Measurements from ENCODE around the gene TAF12. TPM values are rescaled to one million over a fixed set of nuclear protein-coding genes. Genes with fewer than 3 reads are reported as not detected.

The TAF12 gene
- total and polyA plus RNA-seq, 2 of the 4 experiments (the other 2 are of a cell fraction): 28.8 to 31.7 TPM

DNA sequence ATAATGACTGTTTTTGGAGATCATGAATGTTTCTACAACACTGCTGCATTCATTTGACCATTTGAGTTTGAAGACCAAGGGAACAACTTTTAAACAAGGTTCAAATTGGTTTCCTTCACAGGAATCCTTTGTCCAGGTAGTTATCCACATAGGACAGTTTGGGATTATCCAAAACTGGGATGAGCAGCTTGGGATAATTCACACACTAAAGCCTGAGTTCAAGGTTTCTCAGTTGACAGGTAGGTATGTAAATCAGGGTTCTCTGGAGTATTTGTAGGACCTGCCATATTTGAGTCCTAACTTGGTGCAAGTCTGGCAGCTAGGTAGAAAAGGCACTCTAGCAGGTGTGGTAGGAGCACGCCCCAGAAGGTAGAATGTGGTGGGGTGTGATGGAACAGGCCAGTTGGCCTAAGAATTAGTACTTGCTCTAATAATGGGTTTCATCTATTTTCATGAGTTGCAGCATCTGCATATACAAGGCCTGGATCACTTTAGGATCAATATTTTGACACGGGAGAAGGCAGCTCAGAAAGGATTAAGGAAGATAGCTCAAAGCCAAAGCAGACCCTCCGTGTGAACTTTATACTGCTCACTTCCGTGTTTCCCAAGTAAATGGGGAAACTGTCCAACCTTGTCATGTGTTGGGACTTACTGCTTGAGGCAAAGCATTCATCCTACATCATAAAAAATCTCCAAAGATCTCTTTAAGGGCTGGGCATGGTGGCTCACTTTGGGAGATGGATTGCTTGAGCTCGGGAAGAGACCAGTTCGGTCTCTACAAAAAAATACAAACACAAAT is 64.9 kb downstream of the TAF12 start:
- ChIA-PET POLR2A (ENCODE audit: unreplicated experiment) (interaction anchor here (0.5 kb wide), 1 partner anchor 311 kb away, joined by 13 read pairs; no protein-coding TSS in a partner anchor), CTCF (interaction anchor here (0.5 kb wide), 1 partner anchor 20 kb away, joined by 5 read pairs; no protein-coding TSS in a partner anchor)
- H2AK5ac ChIP-seq (ENCODE audit: low read depth, low read length): no peak overlapping the region
- no peak overlapping the region for H2BK120ac ChIP-seq (ENCODE audit: low read depth, low read length)
- no peak overlapping the region for H2AFZ ChIP-seq (replicated peaks; ENCODE audit: low read length, poor library complexity)
- H2AK9ac ChIP-seq (replicated peaks; ENCODE audit: low read depth, low read length, poor library complexity): no peak overlapping the region
- H4K8ac ChIP-seq (ENCODE audit: low read depth in 2 of 2, low read length in 2 of 2): no peak overlapping the region
- dilution Hi-C loops (cut with HindIII; ENCODE audit: low sequenced_read_pairs, unreplicated experiment) (no loop called here), in situ Hi-C loops (cut with MboI; ENCODE audit: low sequenced_read_pairs) (no loop called here), intact Hi-C loops (cut with micrococcal nuclease) (no loop called here)
- peaks cover 7% of the 10 kb centered on the region; the same call in 1 of the 2 replicates for H3K9me1 ChIP-seq (ENCODE audit: insufficient read depth, low read length)
- TF ChIP-seq CHD1 (IDR thresholded peaks at IDR 0.05; ENCODE audit: low read depth, low read length) (no peak), NFE2L2 (IDR thresholded peaks at IDR 0.05; ENCODE audit: low read depth, low read length) (no peak), SMC3 (IDR thresholded peaks at IDR 0.05; ENCODE audit: low read depth, low read length) (no peak), RAD21 (IDR thresholded peaks at IDR 0.05; ENCODE audit: low read length) (no peak), POLR2A (IDR thresholded peaks at IDR 0.05; ENCODE audit: low read depth, low read length) (no peak), FOS (IDR thresholded peaks at IDR 0.05; ENCODE audit: low read depth, low read length) (no peak), RFX5 (IDR thresholded peaks at IDR 0.05; ENCODE audit: low read depth, low read length) (no peak), BHLHE40 (IDR thresholded peaks at IDR 0.05; ENCODE audit: low read depth, low read length) (no peak)
- TF ChIP-seq, protein P1, sequence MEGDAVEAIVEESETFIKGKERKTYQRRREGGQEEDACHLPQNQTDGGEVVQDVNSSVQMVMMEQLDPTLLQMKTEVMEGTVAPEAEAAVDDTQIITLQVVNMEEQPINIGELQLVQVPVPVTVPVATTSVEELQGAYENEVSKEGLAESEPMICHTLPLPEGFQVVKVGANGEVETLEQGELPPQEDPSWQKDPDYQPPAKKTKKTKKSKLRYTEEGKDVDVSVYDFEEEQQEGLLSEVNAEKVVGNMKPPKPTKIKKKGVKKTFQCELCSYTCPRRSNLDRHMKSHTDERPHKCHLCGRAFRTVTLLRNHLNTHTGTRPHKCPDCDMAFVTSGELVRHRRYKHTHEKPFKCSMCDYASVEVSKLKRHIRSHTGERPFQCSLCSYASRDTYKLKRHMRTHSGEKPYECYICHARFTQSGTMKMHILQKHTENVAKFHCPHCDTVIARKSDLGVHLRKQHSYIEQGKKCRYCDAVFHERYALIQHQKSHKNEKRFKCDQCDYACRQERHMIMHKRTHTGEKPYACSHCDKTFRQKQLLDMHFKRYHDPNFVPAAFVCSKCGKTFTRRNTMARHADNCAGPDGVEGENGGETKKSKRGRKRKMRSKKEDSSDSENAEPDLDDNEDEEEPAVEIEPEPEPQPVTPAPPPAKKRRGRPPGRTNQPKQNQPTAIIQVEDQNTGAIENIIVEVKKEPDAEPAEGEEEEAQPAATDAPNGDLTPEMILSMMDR (conservative IDR thresholded peaks at IDR 0.05; ENCODE audit: low read depth, low read length): no peak
- TF ChIP-seq, protein P2, sequence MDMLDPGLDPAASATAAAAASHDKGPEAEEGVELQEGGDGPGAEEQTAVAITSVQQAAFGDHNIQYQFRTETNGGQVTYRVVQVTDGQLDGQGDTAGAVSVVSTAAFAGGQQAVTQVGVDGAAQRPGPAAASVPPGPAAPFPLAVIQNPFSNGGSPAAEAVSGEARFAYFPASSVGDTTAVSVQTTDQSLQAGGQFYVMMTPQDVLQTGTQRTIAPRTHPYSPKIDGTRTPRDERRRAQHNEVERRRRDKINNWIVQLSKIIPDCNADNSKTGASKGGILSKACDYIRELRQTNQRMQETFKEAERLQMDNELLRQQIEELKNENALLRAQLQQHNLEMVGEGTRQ (IDR thresholded peaks at IDR 0.05; ENCODE audit: low read depth, low read length): no peak
- H3K4me2 ChIP-seq (ENCODE audit: low read depth, low read length): no peak overlapping the region
- no CpG with 5 or more reads among the region's 6 CpGs for WGBS, 2 experiments (ENCODE audit: extremely low coverage in 2 of 2, insufficient read length in 1 of 2)
- no peak overlapping the region for H3K18ac ChIP-seq (ENCODE audit: low read depth, low read length)
- H2BK20ac ChIP-seq (ENCODE audit: low read depth, low read length): no peak overlapping the region
- peaks cover 44% of the 10 kb centered on the region for H4K20me1 ChIP-seq (ENCODE audit: insufficient read depth, low read length)
- no peak overlapping the region for H3K4me3 ChIP-seq (ENCODE audit: insufficient read depth, low read depth, low read length)
- H3K23ac ChIP-seq (ENCODE audit: low read depth, low read length): 0 out of 2 replicates have a peak overlapping the region, but pooled peaks have one; percentile 23
- no peak overlapping the region for H2BK15ac ChIP-seq (ENCODE audit: low read depth, low read length)
- no peak overlapping the region for H3K56ac ChIP-seq (ENCODE audit: extremely low read depth, insufficient read depth, low read length)
- H2BK5ac ChIP-seq (ENCODE audit: low read depth, low read length, poor library complexity, severe bottlenecking): no peak overlapping the region
- no peak overlapping the region for H3K27ac ChIP-seq (ENCODE audit: insufficient read depth, low read length)
- H3K79me1 ChIP-seq (ENCODE audit: low read depth in 1 of 2, low read length in 2 of 2): peaks cover 13 to 35% of the 10 kb centered on the region in 2 experiments
- H3K4me1 ChIP-seq (ENCODE audit: control insufficient read depth, insufficient read depth, low read length): peaks cover 6% of the 10 kb centered on the region; the same call in 1 of the 2 replicates
- no peak overlapping the region for H3K14ac ChIP-seq (replicated peaks; ENCODE audit: low read depth, low read length)
- ATAC-seq (ENCODE audit: low read depth) (no peak), DNase-seq (no peak)
- no TSS peak for BruUV-seq (replicated peaks)
- no peaks in the 10 kb centered on the region for H3K27me3 ChIP-seq (ENCODE audit: control insufficient read depth, insufficient read depth, low read length)
- H4K5ac ChIP-seq (ENCODE audit: low read depth, low read length): no peak overlapping the region
- no peak overlapping the region for H4K91ac ChIP-seq (ENCODE audit: insufficient read depth, low read depth, low read length)
- no peak overlapping the region for H3K9ac ChIP-seq (ENCODE audit: low read depth, low read length)
- H3K4ac ChIP-seq (ENCODE audit: low read depth, low read length): no peak overlapping the region
- peaks cover 47% of the 10 kb centered on the region for H3K36me3 ChIP-seq (ENCODE audit: control insufficient read depth, insufficient read depth, low read length)
- H3K9me3 ChIP-seq (ENCODE audit: control insufficient read depth, insufficient read depth, low read length): no peaks in the 10 kb centered on the region

Measured in IMR-90 (cell line).